ENCODE measurements around the gene DPYSL3.

The DPYSL3 gene

DNA sequence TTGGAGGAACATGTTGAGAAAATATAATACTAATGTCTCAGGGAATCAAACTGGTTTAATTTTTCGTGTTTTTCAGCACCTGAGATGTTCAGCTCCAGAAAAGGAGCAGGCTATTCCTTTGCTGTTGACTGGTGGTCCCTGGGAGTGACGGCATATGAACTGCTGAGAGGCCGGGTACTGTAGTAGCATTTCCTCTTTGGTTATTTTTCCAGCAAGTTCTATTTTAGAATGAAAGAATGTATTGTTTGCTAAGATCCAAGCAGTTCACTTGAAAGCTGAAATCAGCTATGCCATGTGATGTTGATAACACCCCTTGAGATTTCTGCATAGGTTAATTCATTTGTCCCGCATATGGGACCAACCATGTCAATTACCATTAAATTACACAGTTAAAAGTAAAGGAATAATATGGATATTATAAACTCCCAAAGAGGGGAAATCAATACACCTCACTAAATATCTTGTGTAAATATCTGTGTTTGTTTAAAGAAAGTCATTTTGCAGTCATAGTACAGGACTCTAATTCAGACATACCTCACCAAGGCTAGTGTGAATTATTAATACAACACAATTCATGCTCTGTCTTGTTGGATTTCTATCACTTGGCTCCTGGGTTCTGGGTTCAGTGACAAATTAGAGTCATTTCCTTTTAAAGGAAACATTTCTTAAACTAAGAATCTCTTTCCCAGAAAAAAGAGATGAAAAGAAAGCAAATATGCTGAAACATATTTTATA is 148.3 kb downstream of the DPYSL3 start:
- DNase-seq = no peak

DNA sequence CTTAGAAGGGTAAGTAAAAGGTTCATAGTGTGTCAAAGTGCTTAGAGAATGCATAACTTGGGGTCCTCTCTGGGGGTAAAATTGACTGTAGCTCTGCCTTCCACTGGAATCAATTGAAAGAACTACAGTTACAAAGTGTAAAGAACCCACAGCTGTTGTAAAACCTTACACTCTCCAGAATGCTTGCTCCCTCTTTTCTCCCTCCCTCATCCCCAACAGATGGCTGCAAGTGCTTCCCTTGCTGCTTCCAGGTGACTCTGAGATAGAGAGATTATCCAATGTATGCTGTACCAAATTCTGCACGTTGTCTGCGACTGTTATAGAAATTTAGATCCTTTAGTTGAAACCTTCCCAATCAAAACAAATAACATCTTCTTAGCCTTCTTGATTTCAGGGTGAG is 149.1 kb downstream of the DPYSL3 start:
- no peak for DNase-seq

DNA sequence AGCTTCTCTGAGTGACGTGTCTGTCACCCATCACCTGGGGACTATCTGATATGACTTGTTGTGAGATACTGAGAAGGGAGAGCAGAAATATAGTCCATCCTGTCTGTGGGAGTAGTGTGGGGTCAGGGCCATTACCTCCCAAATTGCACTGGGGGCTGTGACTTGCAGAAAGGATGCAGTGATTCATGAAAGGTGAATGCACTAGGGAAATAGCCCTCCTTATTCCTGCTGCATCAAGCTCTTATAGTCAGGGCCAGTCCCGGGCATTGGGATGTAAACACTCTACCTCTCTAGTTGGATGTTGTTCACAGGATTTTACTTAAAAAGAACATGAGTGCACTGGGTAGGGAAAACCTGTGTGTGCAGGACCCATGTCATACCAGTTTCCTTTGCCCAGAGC is 150.3 kb downstream of the DPYSL3 start:
- no peak for DNase-seq

DNA sequence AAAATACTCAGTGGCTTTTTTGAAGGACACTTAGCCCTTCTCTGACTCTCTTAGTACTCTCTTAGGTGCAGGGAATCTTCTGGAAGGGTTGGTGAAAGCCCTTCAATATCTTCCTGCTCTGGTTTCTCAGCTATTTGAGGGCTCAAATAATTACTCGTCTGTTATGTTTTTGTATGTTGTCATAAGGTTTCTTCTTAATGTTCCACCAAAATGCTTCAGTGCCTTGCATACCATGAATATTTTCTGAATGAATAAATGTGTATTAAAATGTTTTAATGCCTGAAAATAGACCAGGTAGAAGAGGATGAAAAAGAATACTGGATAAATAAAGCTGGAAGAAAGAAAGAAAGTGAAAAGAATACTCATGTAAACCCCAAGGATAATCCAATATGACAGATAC is 150.8 kb downstream of the DPYSL3 start:
- DNase-seq = no peak

DNA sequence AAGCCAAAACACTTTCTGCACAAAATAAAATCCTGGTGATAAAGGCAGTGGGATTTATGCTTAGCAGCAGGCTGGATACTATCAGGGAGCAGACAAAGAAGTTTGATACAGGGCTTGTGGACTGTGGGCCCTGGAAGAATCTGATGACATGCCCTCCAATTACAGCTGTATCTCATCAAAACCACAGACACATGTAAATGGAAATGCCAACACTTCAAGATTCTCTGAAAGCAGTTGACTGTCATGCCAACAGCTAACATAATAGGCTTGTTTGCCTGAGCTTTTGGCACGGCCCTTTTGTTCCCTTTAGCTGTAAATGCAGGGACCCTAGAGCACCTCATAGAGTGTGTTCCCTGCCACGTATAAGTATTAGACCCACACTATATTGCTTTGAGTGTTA is 160.6 kb downstream of the DPYSL3 start:
- DNase-seq = no peak

DNA sequence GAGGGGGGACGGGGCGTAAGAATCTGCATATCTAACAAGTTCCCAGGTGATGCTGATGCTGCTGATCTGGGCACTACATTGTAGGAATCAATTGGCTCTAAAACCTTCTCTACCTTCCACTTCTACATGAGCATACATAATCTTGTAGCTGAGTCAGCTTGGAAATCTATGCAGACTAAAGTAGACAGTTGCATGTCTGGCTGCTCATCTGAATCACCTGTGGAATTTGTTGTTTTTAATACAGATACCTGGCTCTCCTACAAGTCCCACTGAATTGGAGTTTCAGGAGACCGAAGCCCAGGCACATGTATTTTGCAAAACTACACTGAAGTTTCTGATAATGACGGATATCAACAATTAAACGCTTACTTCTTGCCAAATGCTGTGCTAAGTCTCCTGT is 161.4 kb downstream of the DPYSL3 start:
- no peak for DNase-seq

DNA sequence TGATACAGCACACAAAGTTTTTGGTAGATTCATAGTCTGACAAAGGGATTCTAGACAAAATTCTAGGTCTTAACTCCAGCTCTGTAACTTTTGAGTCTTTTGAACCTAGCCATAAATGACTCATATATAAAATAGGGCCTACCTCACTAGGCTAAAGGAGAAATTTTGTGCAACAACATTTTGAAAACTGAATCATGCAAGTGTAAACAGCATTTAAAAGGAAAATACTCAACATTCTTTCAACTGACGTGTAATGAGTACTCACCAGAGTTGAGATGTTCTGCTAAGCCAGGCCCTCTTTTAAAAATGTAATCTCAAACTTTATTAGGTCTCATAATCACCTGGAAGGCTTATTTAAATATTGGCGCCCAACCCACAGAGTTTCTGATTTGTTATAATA is 161.8 kb downstream of the DPYSL3 start:
- DNase-seq = no peak

DNA sequence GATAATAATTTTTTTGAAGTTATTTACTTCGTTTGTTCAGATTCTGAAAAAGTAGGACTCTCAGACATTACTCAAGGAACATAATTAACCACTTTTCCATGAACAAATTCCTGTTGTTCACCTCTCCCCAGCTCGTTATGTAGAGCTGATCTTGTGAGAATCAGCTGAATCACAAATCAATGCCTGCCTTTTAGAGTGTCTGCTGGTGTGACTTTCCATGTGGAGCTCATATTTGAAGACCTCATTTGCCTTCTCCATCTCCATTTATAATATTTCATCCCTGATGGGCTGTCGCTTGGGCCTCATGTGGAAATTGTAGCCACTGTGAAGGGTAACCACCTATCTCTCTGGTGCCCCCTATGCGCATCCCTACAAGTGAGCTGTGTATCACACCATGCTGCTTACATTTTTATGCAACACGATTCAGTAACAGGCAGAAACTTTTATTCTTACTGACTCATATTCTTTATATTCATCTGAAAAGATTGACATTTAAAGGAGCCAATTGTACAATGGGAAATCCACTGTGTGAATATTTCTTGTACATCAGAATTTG is 163.8 kb downstream of the DPYSL3 start:
- no peak for DNase-seq

DNA sequence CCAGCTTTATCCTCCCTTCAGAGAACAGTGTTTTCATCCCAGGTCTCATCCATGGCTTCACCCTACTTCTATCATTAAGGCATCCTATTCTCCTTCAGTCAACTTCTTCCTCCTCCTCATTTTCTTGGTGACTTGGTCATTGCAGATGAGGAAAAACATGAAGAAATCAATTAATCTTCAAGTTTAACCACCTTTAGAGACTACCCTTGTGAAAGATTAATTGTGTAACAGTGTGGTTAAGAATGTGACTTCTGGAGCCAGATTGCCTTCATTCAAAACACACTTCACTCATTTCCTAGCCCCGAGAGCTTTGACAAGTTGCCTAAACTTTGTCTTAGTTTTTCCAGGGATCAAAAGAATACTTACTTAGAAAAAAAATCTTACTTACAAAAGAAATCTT is 165.0 kb downstream of the DPYSL3 start:
- DNase-seq = no peak

DNA sequence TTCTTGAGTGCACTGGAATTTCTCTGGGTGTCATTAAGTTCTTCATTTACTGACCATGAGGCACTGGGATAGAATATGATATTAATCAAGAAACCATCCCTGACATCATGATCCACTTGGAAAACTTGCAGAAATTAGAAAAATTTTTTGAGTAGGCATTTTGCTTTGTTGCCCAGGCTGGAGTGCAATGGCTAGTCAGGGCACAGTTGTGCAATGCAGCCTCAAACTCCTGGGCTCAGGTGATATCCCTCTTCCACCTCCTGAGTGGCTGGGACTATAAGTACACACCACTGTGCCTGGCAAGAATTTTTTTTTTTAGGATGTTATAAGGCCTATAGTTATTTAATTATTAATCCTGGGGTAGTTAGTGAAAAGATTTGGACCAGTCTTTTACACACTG is 168.5 kb downstream of the DPYSL3 start:
- DNase-seq = no peak

DNA sequence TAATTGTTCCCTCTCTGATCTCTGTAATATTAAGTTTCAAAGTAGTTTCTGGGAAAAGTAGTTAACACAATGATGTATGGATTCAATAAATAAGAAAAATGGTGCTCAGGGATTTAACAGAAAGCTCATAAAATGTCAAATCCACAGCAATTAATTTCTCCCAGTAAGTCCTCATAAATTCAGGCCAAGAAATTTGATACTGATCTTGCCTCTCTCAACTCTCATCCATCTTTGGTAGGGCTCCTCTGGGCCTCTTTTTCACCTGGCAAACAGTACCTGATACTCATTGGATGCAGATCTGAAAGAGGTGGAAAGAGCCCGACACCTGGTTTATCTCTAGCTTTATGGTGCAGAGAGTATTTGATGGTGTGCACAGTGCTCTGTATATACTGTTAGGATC is 168.9 kb downstream of the DPYSL3 start:
- DNase-seq = no peak
